ENCODE results near the gene PAX2.

Gene PAX2

GRCh38 chr10:100759331-100759730, 13.9 kb downstream of the PAX2 start:
- Histone ChIP-seq H3K9ac (ENCODE audit: low read depth in 1 of 2, low read length in 2 of 2) (no peak overlapping the region), H3K27ac (ENCODE audit: low read depth, low read length) (no peak overlapping the region), H3K27me3 (ENCODE audit: control insufficient read depth in 1 of 2, insufficient read depth in 2 of 2, low read length in 2 of 2) (peaks cover 58 to 65% of the 10 kb centered on the region in 2 donors), H3K9me3 (ENCODE audit: control insufficient read depth in 1 of 2, low read length in 2 of 2) (no peaks in the 10 kb centered on the region), H3K4me1 (ENCODE audit: control insufficient read depth in 1 of 2, insufficient read depth in 2 of 2, low read length in 2 of 2) (no peaks in the 10 kb centered on the region), H3K4me3 (ENCODE audit: low read depth in 1 of 2, low read length in 2 of 2) (no peak overlapping the region), H3K36me3 (ENCODE audit: control insufficient read depth in 1 of 2, insufficient read depth in 2 of 2, low read length in 2 of 2) (no peaks in the 10 kb centered on the region)

DNA sequence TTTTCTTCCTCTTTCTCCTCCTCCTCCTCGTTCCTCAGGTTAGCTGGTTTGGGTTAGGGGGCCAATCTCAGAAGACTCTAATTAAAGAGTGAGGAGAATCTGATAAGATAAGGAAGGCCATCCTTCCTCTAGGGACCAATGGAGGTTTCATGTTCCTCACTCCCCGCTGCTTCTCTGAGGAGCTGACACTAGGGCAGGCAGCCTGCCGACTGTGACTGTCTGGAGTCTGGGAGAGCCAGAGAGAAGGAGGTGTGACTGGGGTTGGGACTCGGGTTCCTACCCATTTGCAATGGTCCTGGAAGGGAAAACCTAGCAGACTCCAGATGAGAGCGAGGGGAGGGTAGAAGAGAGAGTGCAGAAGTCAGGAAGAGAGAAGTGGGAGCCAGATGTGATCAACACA, 15.3 kb downstream of the PAX2 start:
- Histone ChIP-seq H3K4me1 (ENCODE audit: control insufficient read depth in 1 of 2, insufficient read depth in 2 of 2, low read length in 2 of 2) (no peaks in the 10 kb centered on the region), H3K9me3 (ENCODE audit: control insufficient read depth in 1 of 2, low read length in 2 of 2) (no peaks in the 10 kb centered on the region), H3K9ac (ENCODE audit: low read depth in 1 of 2, low read length in 2 of 2) (no peak overlapping the region), H3K4me3 (ENCODE audit: low read depth in 1 of 2, low read length in 2 of 2) (no peak overlapping the region), H3K36me3 (ENCODE audit: control insufficient read depth in 1 of 2, insufficient read depth in 2 of 2, low read length in 2 of 2) (no peaks in the 10 kb centered on the region), H3K27ac (ENCODE audit: low read depth, low read length) (no peak overlapping the region), H3K27me3 (ENCODE audit: control insufficient read depth in 1 of 2, insufficient read depth in 2 of 2, low read length in 2 of 2) (peaks cover 46 to 52% of the 10 kb centered on the region in 2 donors)

DNA sequence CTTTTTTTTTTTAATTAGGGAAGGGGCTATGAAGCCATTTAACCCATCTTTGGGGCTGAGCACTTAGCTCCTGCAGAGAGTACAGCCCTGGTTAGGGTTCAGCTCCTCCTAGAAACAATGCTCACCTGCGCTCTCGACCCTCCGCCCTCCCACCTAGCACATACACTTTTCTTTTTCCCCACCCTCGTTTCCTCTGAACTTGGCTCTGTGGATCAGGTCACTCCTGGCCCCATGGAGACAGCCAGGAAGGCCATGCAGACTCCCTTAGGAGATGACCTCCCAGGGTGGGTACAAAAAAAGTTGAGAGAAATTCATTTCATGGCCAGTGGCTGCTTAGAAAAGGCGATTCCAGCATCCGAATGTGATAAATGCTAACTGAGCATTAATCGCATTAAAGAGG, 15.8 kb downstream of the PAX2 start:
- H3K27me3 ChIP-seq (ENCODE audit: control insufficient read depth in 1 of 2, insufficient read depth in 2 of 2, low read length in 2 of 2) = peaks cover 41 to 52% of the 10 kb centered on the region in 2 donors
- no peaks in the 10 kb centered on the region for H3K9me3 ChIP-seq (ENCODE audit: control insufficient read depth in 1 of 2, low read length in 2 of 2)
- no peaks in the 10 kb centered on the region for H3K4me1 ChIP-seq (ENCODE audit: control insufficient read depth in 1 of 2, insufficient read depth in 2 of 2, low read length in 2 of 2)

GRCh38 chr10:100763043-100763747, 17.8 kb downstream of the PAX2 start:
- Histone ChIP-seq H3K9me3 (ENCODE audit: control insufficient read depth in 1 of 2, low read length in 2 of 2) (no peaks in the 10 kb centered on the region), H3K36me3 (ENCODE audit: control insufficient read depth in 1 of 2, insufficient read depth in 2 of 2, low read length in 2 of 2) (no peaks in the 10 kb centered on the region), H3K27me3 (ENCODE audit: control insufficient read depth in 1 of 2, insufficient read depth in 2 of 2, low read length in 2 of 2) (peaks cover 36 to 53% of the 10 kb centered on the region in 2 donors), H3K4me3 (ENCODE audit: low read depth in 1 of 2, low read length in 2 of 2) (no peak overlapping the region), H3K9ac (ENCODE audit: low read depth in 1 of 2, low read length in 2 of 2) (no peak overlapping the region), H3K27ac (ENCODE audit: low read depth, low read length) (no peak overlapping the region), H3K4me1 (ENCODE audit: control insufficient read depth in 1 of 2, insufficient read depth in 2 of 2, low read length in 2 of 2) (no peaks in the 10 kb centered on the region)

More for the DNA sequence above, 15.8 kb downstream of the PAX2 start:
- no peak overlapping the region for H3K9ac ChIP-seq (ENCODE audit: low read depth in 1 of 2, low read length in 2 of 2)
- no peaks in the 10 kb centered on the region for H3K36me3 ChIP-seq (ENCODE audit: control insufficient read depth in 1 of 2, insufficient read depth in 2 of 2, low read length in 2 of 2)
- H3K27ac ChIP-seq (ENCODE audit: low read depth, low read length) = no peak overlapping the region
- H3K4me3 ChIP-seq (ENCODE audit: low read depth in 1 of 2, low read length in 2 of 2) = no peak overlapping the region

GRCh38 chr10:100766693-100767421, 21.5 kb downstream of the PAX2 start:
- no peak overlapping the region for H3K4me3 ChIP-seq (ENCODE audit: low read depth in 1 of 2, low read length in 2 of 2)
- H3K36me3 ChIP-seq (ENCODE audit: control insufficient read depth in 1 of 2, insufficient read depth in 2 of 2, low read length in 2 of 2) = no peaks in the 10 kb centered on the region
- peaks cover 11 to 31% of the 10 kb centered on the region in 2 donors for H3K27me3 ChIP-seq (ENCODE audit: control insufficient read depth in 1 of 2, insufficient read depth in 2 of 2, low read length in 2 of 2)
- no peaks in the 10 kb centered on the region for H3K4me1 ChIP-seq (ENCODE audit: control insufficient read depth in 1 of 2, insufficient read depth in 2 of 2, low read length in 2 of 2)
- H3K27ac ChIP-seq (ENCODE audit: low read depth, low read length) = no peak overlapping the region
- no peaks in the 10 kb centered on the region for H3K9me3 ChIP-seq (ENCODE audit: control insufficient read depth in 1 of 2, low read length in 2 of 2)
- H3K9ac ChIP-seq (ENCODE audit: low read depth in 1 of 2, low read length in 2 of 2) = no peak overlapping the region

DNA sequence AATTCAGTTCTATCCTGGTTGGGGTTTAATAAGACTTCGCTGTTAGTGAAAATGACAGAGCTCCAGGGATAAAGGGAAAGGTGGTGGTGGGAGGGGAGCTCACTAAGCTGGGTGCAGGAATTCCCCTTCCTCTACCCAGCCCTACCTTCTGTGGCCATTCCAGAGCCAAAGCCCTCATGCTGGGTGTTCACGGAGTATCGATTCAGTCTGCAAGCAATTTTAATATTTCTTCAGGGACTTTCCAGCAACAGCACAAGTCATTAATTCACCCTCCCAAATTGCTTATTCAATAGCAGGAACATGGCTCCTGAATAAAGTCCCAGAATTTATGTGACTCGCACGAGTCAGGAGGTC, 22.0 kb downstream of the PAX2 start:
- H3K27ac ChIP-seq (ENCODE audit: low read depth, low read length) = no peak overlapping the region
- H3K9ac ChIP-seq (ENCODE audit: low read depth in 1 of 2, low read length in 2 of 2) = no peak overlapping the region
- H3K4me1 ChIP-seq (ENCODE audit: control insufficient read depth in 1 of 2, insufficient read depth in 2 of 2, low read length in 2 of 2) = no peaks in the 10 kb centered on the region
- H3K4me3 ChIP-seq (ENCODE audit: low read depth in 1 of 2, low read length in 2 of 2) = no peak overlapping the region
- no peaks in the 10 kb centered on the region for H3K9me3 ChIP-seq (ENCODE audit: control insufficient read depth in 1 of 2, low read length in 2 of 2)
- no peaks in the 10 kb centered on the region for H3K36me3 ChIP-seq (ENCODE audit: control insufficient read depth in 1 of 2, insufficient read depth in 2 of 2, low read length in 2 of 2)
- peaks cover 11 to 29% of the 10 kb centered on the region in 2 donors for H3K27me3 ChIP-seq (ENCODE audit: control insufficient read depth in 1 of 2, insufficient read depth in 2 of 2, low read length in 2 of 2)

DNA sequence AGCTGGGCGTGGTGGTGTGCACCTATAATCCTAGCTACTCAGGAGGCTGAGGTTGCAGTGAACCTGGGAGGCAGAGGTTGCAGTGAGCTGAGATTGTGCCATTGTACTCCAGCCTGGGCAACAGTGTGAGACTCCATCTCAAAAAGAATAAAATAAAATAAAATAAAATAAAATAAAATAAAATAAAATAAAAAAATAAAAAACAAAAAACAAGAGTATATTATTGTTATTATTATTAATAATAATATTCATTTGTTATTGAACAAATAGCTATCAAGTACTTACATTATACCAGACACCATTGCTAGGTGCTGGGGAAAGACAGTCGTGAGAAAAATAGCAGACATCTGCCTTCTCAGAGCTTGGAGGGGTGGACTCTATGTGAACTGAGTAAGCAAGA, 24.1 kb downstream of the PAX2 start:
- H3K4me3 ChIP-seq (ENCODE audit: low read depth in 1 of 2, low read length in 2 of 2) = no peak overlapping the region
- no peaks in the 10 kb centered on the region for H3K4me1 ChIP-seq (ENCODE audit: control insufficient read depth in 1 of 2, insufficient read depth in 2 of 2, low read length in 2 of 2)
- H3K36me3 ChIP-seq (ENCODE audit: control insufficient read depth in 1 of 2, insufficient read depth in 2 of 2, low read length in 2 of 2) = no peaks in the 10 kb centered on the region
- H3K9me3 ChIP-seq (ENCODE audit: control insufficient read depth in 1 of 2, low read length in 2 of 2) = no peaks in the 10 kb centered on the region
- H3K9ac ChIP-seq (ENCODE audit: low read depth in 1 of 2, low read length in 2 of 2) = no peak overlapping the region
- no peak overlapping the region for H3K27ac ChIP-seq (ENCODE audit: low read depth, low read length)
- H3K27me3 ChIP-seq (ENCODE audit: control insufficient read depth in 1 of 2, insufficient read depth in 2 of 2, low read length in 2 of 2) = peaks cover 8 to 28% of the 10 kb centered on the region in 2 donors

DNA sequence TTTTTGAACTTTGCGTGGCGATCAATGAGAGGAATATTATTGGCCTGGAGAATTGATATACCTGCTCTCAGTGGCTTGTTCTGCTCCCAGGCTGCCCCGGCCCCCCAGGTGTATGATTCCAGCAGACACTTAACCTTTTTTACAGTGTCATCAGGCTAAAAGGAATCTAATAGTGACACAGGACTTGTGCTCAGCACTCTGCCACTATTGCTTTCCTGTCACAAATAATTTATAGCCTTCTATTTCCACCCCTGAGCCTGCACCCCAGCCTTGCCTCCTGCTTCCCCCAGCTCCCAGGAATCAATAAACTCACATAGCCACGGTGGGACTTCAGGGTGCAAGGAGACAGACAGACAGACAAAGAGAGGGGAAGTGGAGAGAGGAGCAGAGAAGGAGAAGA, 28.3 kb downstream of the PAX2 start:
- Histone ChIP-seq H3K27me3 (ENCODE audit: control insufficient read depth in 1 of 2, insufficient read depth in 2 of 2, low read length in 2 of 2) (peaks cover 1 to 10% of the 10 kb centered on the region in 2 donors), H3K4me1 (ENCODE audit: control insufficient read depth in 1 of 2, insufficient read depth in 2 of 2, low read length in 2 of 2) (no peaks in the 10 kb centered on the region), H3K9ac (ENCODE audit: low read depth in 1 of 2, low read length in 2 of 2) (no peak overlapping the region), H3K27ac (ENCODE audit: low read depth, low read length) (no peak overlapping the region), H3K4me3 (ENCODE audit: low read depth in 1 of 2, low read length in 2 of 2) (no peak overlapping the region), H3K36me3 (ENCODE audit: control insufficient read depth in 1 of 2, insufficient read depth in 2 of 2, low read length in 2 of 2) (no peaks in the 10 kb centered on the region), H3K9me3 (ENCODE audit: control insufficient read depth in 1 of 2, low read length in 2 of 2) (no peaks in the 10 kb centered on the region)

DNA sequence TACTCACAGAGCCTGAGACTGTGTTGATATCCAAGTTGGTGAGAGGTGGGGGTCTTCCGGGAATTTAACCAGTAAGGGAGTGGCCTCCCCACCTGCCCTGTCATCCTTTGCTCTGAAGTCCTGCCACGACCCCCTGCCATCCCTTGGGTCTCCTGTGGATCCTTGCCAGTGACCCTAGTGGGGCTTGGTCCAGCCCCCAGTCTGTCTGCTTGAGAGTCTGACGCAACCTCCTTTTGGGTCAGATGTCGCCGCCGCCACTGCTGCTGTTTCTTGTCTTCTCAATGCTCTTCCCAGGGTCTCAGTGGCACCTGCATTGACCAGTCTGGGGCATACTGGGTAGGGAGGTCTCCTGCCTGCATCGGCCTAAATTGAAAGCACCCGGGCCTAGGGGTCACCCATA, 28.8 kb downstream of the PAX2 start:
- H3K36me3 ChIP-seq (ENCODE audit: control insufficient read depth in 1 of 2, insufficient read depth in 2 of 2, low read length in 2 of 2) = no peaks in the 10 kb centered on the region
- no peaks in the 10 kb centered on the region for H3K9me3 ChIP-seq (ENCODE audit: control insufficient read depth in 1 of 2, low read length in 2 of 2)
- H3K27me3 ChIP-seq (ENCODE audit: control insufficient read depth in 1 of 2, insufficient read depth in 2 of 2, low read length in 2 of 2) = peaks cover 7 to 10% of the 10 kb centered on the region in 2 donors
- H3K4me1 ChIP-seq (ENCODE audit: control insufficient read depth in 1 of 2, insufficient read depth in 2 of 2, low read length in 2 of 2) = no peaks in the 10 kb centered on the region
- no peak overlapping the region for H3K27ac ChIP-seq (ENCODE audit: low read depth, low read length)
- no peak overlapping the region for H3K4me3 ChIP-seq (ENCODE audit: low read depth in 1 of 2, low read length in 2 of 2)
- H3K9ac ChIP-seq (ENCODE audit: low read depth in 1 of 2, low read length in 2 of 2) = no peak overlapping the region

- no peak overlapping the region for H3K27ac ChIP-seq (ENCODE audit: low read depth, low read length)
- peaks cover 13 to 14% of the 10 kb centered on the region in 2 donors for H3K27me3 ChIP-seq (ENCODE audit: control insufficient read depth in 1 of 2, insufficient read depth in 2 of 2, low read length in 2 of 2)
- no peaks in the 10 kb centered on the region for H3K4me1 ChIP-seq (ENCODE audit: control insufficient read depth in 1 of 2, insufficient read depth in 2 of 2, low read length in 2 of 2)
- H3K9me3 ChIP-seq (ENCODE audit: control insufficient read depth in 1 of 2, low read length in 2 of 2) = no peaks in the 10 kb centered on the region
- H3K36me3 ChIP-seq (ENCODE audit: control insufficient read depth in 1 of 2, insufficient read depth in 2 of 2, low read length in 2 of 2) = no peaks in the 10 kb centered on the region
- H3K9ac ChIP-seq (ENCODE audit: low read depth in 1 of 2, low read length in 2 of 2) = no peak overlapping the region
- no peak overlapping the region for H3K4me3 ChIP-seq (ENCODE audit: low read depth in 1 of 2, low read length in 2 of 2)
These were observed 29.5 kb downstream of the PAX2 start for GRCh38 chr10:100774876-100775275.

Measured in duodenal mucosa (tissue), 2 donors.